HEK293 (cell line): ENCODE measurements around the gene NOXRED1.
A peak's percentile ranks its signal among the peaks of the same experiment; 100 is the strongest.

Experiments used
- GLIS1 ChIP-seq: fragments of 450-650 bp; formaldehyde crosslinking; IDR thresholded peaks from 2 replicates; pipeline ENCODE4 v1.5.1; 2016; ENCODE audit warnings: missing biosample characterization, missing genetic modification characterization
- PRDM4 ChIP-seq: fragments of 450-650 bp; formaldehyde crosslinking; IDR thresholded peaks from 2 replicates; pipeline ENCODE4 v1.5.1; 2017; ENCODE audit warnings: missing biosample characterization, missing genetic modification characterization
- ZBTB1 ChIP-seq: fragments of 450-650 bp; formaldehyde crosslinking; IDR thresholded peaks from 2 replicates; pipeline ENCODE4 v1.5.1; 2016; ENCODE audit warnings: missing biosample characterization, missing genetic modification characterization
- ZBTB11 ChIP-seq: fragments of 450-650 bp; formaldehyde crosslinking; conservative IDR thresholded peaks from 2 replicates; pipeline ENCODE4 v1.5.1; 2016; ENCODE audit warnings: low read depth, missing biosample characterization, missing genetic modification characterization
- ZBTB8A ChIP-seq: fragments of 450-650 bp; formaldehyde crosslinking; IDR thresholded peaks from 2 replicates; pipeline ENCODE4 v1.5.1; 2016; ENCODE audit warnings: missing biosample characterization, missing genetic modification characterization
- ZNF112 ChIP-seq: fragments of 450-650 bp; formaldehyde crosslinking; IDR thresholded peaks from 2 replicates; pipeline ENCODE4 v1.5.0; 2017; ENCODE audit warnings: missing biosample characterization, missing genetic modification characterization
- ZNF354C ChIP-seq: fragments of 450-650 bp; formaldehyde crosslinking; IDR thresholded peaks from 2 replicates; pipeline ENCODE4 v1.5.1; 2016; ENCODE audit warnings: missing biosample characterization, missing genetic modification characterization, low read depth, borderline replicate concordance
- ZNF398 ChIP-seq: fragments of 450-650 bp; formaldehyde crosslinking; IDR thresholded peaks from 2 replicates; pipeline ENCODE4 v1.5.1; 2017; ENCODE audit warnings: missing biosample characterization, missing genetic modification characterization
- ZNF529 ChIP-seq: fragments of 450-650 bp; formaldehyde crosslinking; IDR thresholded peaks from 2 replicates; pipeline ENCODE4 v1.5.1; 2017; ENCODE audit warnings: missing genetic modification characterization, missing biosample characterization; ENCODE audit not compliant: insufficient replicate concordance
- ZNF585B ChIP-seq: fragments of 450-650 bp; formaldehyde crosslinking; IDR thresholded peaks from 2 replicates; pipeline ENCODE4 v1.5.1; 2016; ENCODE audit warnings: missing biosample characterization, missing genetic modification characterization
- ZNF623 ChIP-seq: fragments of 450-650 bp; formaldehyde crosslinking; IDR thresholded peaks from 2 replicates; pipeline ENCODE4 v1.5.1; 2016; ENCODE audit warnings: missing biosample characterization, missing genetic modification characterization
- ZNF629 ChIP-seq: fragments of 450-650 bp; formaldehyde crosslinking; IDR thresholded peaks from 2 replicates; pipeline ENCODE4 v1.5.1; 2017; ENCODE audit warnings: missing biosample characterization, missing genetic modification characterization
- ZNF670 ChIP-seq: fragments of 450-650 bp; formaldehyde crosslinking; IDR thresholded peaks from 2 replicates; pipeline ENCODE4 v1.5.1; 2016; ENCODE audit warnings: missing biosample characterization, missing genetic modification characterization, low read depth
- ZNF830 ChIP-seq: fragments of 450-650 bp; IDR thresholded peaks from 2 replicates; pipeline ENCODE4 v1.5.0; 2018; ENCODE audit warnings: missing biosample characterization, missing genetic modification characterization, low read depth, mild to moderate bottlenecking, moderate library complexity
- ZNF837 ChIP-seq: fragments of 450-650 bp; formaldehyde crosslinking; IDR thresholded peaks from 2 replicates; pipeline ENCODE4 v1.5.1; 2016; ENCODE audit warnings: missing biosample characterization, missing genetic modification characterization
- ZSCAN18 ChIP-seq: fragments of 450-650 bp; formaldehyde crosslinking; IDR thresholded peaks from 2 replicates; pipeline ENCODE4 v1.5.1; 2016; ENCODE audit warnings: missing biosample characterization, missing genetic modification characterization
- ZSCAN30 ChIP-seq: fragments of 450-650 bp; IDR thresholded peaks from 2 replicates; pipeline ENCODE4 v1.5.1; 2018; ENCODE audit warnings: missing biosample characterization, mild to moderate bottlenecking, missing genetic modification characterization, moderate library complexity
- TF ChIP-seq, protein P1 (sequence below): fragments of 450-650 bp; formaldehyde crosslinking; IDR thresholded peaks from 2 replicates; pipeline ENCODE4 v1.5.1; 2016; ENCODE audit warnings: missing biosample characterization, missing genetic modification characterization
- TF ChIP-seq, protein P2 (sequence below): fragments of 450-650 bp; formaldehyde crosslinking; conservative IDR thresholded peaks from 2 replicates; pipeline ENCODE4 v1.5.1; 2016; ENCODE audit warnings: low read depth, missing biosample characterization, missing genetic modification characterization
- TF ChIP-seq, protein P3 (sequence below): fragments of 450-650 bp; formaldehyde crosslinking; IDR thresholded peaks from 2 replicates; pipeline ENCODE4 v1.5.1; 2017; ENCODE audit warnings: missing biosample characterization, missing genetic modification characterization

Gene NOXRED1

GRCh38 chr14:77457522-77458248 lies 34.4 kb upstream of the NOXRED1 start, which contains the start of the genes AHSA1 and VIPAS39 (continued):
- TF ChIP-seq ZNF354C (no peak), ZNF830 (tag by site-specific recombination) (no peak), ZNF629 (tag by site-specific recombination) (no peak; the same call in none of the 2 replicates), ZNF398 (tag by site-specific recombination) (peak; percentile 47), ZSCAN30 (peak; percentile 18; the same call in 1 of the 2 replicates), ZNF670 (tag by site-specific recombination) (no peak), GLIS1 (tag by site-specific recombination) (peak; percentile 64), ZSCAN18 (no peak), ZNF837 (tag by site-specific recombination) (no peak), ZBTB8A (tag by site-specific recombination) (no peak; the same call in none of the 2 replicates), ZNF585B (tag by site-specific recombination) (no peak), PRDM4 (tag by site-specific recombination) (peak; percentile 77; the same call in 1 of the 2 replicates), ZNF112 (tag by site-specific recombination) (no peak), ZBTB11 (peak; percentile 97), ZBTB1 (tag by site-specific recombination) (no peak), ZNF529 (tag by site-specific recombination) (no peak), ZNF623 (tag by site-specific recombination) (no peak)
- TF ChIP-seq, protein P1, sequence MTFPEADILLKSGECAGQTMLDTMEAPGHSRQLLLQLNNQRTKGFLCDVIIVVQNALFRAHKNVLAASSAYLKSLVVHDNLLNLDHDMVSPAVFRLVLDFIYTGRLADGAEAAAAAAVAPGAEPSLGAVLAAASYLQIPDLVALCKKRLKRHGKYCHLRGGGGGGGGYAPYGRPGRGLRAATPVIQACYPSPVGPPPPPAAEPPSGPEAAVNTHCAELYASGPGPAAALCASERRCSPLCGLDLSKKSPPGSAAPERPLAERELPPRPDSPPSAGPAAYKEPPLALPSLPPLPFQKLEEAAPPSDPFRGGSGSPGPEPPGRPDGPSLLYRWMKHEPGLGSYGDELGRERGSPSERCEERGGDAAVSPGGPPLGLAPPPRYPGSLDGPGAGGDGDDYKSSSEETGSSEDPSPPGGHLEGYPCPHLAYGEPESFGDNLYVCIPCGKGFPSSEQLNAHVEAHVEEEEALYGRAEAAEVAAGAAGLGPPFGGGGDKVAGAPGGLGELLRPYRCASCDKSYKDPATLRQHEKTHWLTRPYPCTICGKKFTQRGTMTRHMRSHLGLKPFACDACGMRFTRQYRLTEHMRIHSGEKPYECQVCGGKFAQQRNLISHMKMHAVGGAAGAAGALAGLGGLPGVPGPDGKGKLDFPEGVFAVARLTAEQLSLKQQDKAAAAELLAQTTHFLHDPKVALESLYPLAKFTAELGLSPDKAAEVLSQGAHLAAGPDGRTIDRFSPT (tag by site-specific recombination): no peak
- TF ChIP-seq, protein P2, sequence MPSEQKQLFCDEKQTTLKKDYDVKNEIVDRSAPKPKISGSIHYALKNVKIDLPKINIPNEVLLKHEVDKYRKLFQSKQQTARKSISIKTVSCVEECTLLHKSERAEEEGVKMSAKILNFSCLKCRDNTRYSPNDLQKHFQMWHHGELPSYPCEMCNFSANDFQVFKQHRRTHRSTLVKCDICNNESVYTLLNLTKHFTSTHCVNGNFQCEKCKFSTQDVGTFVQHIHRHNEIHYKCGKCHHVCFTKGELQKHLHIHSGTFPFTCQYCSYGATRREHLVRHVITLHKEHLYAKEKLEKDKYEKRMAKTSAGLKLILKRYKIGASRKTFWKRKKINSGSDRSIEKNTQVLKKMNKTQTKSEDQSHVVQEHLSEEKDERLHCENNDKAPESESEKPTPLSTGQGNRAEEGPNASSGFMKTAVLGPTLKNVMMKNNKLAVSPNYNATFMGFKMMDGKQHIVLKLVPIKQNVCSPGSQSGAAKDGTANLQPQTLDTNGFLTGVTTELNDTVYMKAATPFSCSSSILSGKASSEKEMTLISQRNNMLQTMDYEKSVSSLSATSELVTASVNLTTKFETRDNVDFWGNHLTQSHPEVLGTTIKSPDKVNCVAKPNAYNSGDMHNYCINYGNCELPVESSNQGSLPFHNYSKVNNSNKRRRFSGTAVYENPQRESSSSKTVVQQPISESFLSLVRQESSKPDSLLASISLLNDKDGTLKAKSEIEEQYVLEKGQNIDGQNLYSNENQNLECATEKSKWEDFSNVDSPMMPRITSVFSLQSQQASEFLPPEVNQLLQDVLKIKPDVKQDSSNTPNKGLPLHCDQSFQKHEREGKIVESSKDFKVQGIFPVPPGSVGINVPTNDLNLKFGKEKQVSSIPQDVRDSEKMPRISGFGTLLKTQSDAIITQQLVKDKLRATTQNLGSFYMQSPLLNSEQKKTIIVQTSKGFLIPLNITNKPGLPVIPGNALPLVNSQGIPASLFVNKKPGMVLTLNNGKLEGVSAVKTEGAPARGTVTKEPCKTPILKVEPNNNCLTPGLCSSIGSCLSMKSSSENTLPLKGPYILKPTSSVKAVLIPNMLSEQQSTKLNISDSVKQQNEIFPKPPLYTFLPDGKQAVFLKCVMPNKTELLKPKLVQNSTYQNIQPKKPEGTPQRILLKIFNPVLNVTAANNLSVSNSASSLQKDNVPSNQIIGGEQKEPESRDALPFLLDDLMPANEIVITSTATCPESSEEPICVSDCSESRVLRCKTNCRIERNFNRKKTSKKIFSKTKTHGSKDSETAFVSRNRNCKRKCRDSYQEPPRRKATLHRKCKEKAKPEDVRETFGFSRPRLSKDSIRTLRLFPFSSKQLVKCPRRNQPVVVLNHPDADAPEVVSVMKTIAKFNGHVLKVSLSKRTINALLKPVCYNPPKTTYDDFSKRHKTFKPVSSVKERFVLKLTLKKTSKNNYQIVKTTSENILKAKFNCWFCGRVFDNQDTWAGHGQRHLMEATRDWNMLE: peak; percentile 78
- TF ChIP-seq, protein P3, sequence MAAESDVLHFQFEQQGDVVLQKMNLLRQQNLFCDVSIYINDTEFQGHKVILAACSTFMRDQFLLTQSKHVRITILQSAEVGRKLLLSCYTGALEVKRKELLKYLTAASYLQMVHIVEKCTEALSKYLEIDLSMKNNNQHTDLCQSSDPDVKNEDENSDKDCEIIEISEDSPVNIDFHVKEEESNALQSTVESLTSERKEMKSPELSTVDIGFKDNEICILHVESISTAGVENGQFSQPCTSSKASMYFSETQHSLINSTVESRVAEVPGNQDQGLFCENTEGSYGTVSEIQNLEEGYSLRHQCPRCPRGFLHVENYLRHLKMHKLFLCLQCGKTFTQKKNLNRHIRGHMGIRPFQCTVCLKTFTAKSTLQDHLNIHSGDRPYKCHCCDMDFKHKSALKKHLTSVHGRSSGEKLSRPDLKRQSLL (tag by site-specific recombination): no peak
